T-cell (primary cell): ENCODE measurements around the gene ILDR1. TPM values are rescaled to one million over a fixed set of nuclear protein-coding genes. Genes with fewer than 3 reads are reported as not detected.

Source experiments
- ATAC-seq, 4 experiments: fragments of 200-7000 bp in 3 of 4; fragments of 150-1000 bp in 1 of 4; cut with Tn5 transposase; replicated peaks in 1 of 4; 1 replicate in 3 of 4; 2 replicates in 1 of 4; pipeline ENCODE4 v1.10.0; 2021; ENCODE audit warnings: moderate library complexity in 3 of 4, mild to moderate bottlenecking in 2 of 4, moderate number of reproducible peaks in 1 of 4
- CTCF ChIA-PET, 2 donors: fragments of 300-600 bp; sonication (Branson Sonifier 250); formaldehyde crosslinking; loops; one replicate each; lab custom pipeline; 2022; ENCODE audit warnings: antibody characterized with exemption in 2 of 2; lab: Charles Lee
- POLR2A ChIA-PET, 2 donors: fragments of 300-600 bp; sonication (Branson Sonifier 250); formaldehyde crosslinking; loops; one replicate each; lab custom pipeline; 2022; ENCODE audit warnings: antibody characterized with exemption in 2 of 2; lab: Charles Lee
- DNase-seq, 35 experiments: peaks; one replicate each; pipeline versions ENCODE4 v3.0.0 to v3.0.0-alpha.2; 2013 to 2023
- H3K27ac ChIP-seq: one replicate; pipeline ENCODE4 v1.5.1; 2013; ENCODE audit warnings: low read length
- H3K27me3 ChIP-seq, 2 experiments: replicated peaks in 1 of 2; 1 replicate in 1 of 2; 2 replicates in 1 of 2; pipeline versions ENCODE4 v1.6.1 to v1.7.0; 2013; ENCODE audit warnings: low read length in 1 of 2, mixed read lengths in 1 of 2; ENCODE audit not compliant: control insufficient read depth in 2 of 2, insufficient read depth in 2 of 2; ENCODE audit errors: extremely low read depth in 1 of 2
- H3K36me3 ChIP-seq, 2 donors: 1 replicate in 1 of 2; 2 replicates in 1 of 2; pipeline versions ENCODE4 v1.6.1 to v1.7.0; 2013; ENCODE audit warnings: low read length in 1 of 2; ENCODE audit not compliant: control insufficient read depth in 2 of 2, insufficient read depth in 1 of 2; ENCODE audit errors: extremely low read depth in 1 of 2
- H3K4me1 ChIP-seq, 2 experiments: 1 replicate in 1 of 2; 2 replicates in 1 of 2; pipeline versions ENCODE4 v1.6.1 to v1.7.0; 2013; ENCODE audit warnings: low read length in 2 of 2, mixed read lengths in 1 of 2; ENCODE audit not compliant: insufficient read depth in 2 of 2, control insufficient read depth in 1 of 2; ENCODE audit errors: extremely low read depth in 1 of 2
- H3K4me3 ChIP-seq, 2 donors: 1 replicate in 1 of 2; 2 replicates in 1 of 2; pipeline versions ENCODE4 v1.5.1 to v1.7.0; 2013; ENCODE audit warnings: mild to moderate bottlenecking in 2 of 2, low read length in 1 of 2, moderate library complexity in 1 of 2; ENCODE audit not compliant: control insufficient read depth in 1 of 2; ENCODE audit errors: extremely low read depth in 1 of 2
- H3K9me3 ChIP-seq: 2 replicates; pipeline ENCODE4 v1.7.0; 2013
- H3K27ac Mint-ChIP-seq, 2 donors: one replicate each; pipeline ENCODE4 v1.8.0; 2020 to 2021; ENCODE audit warnings: mild to moderate bottlenecking in 2 of 2, mixed read lengths in 2 of 2
- H3K27me3 Mint-ChIP-seq, 2 donors: one replicate each; pipeline ENCODE4 v1.8.0; 2021 to 2022; ENCODE audit warnings: mixed read lengths in 2 of 2
- H3K36me3 Mint-ChIP-seq: one replicate; pipeline ENCODE4 v1.8.0; 2021; ENCODE audit warnings: mixed read lengths
- H3K4me1 Mint-ChIP-seq, 3 donors: one replicate each; pipeline ENCODE4 v1.8.0; 2020 to 2022; ENCODE audit warnings: mixed read lengths in 3 of 3, mild to moderate bottlenecking in 1 of 3
- H3K4me3 Mint-ChIP-seq, 3 donors: one replicate each; pipeline ENCODE4 v1.8.0; 2020 to 2022; ENCODE audit warnings: mild to moderate bottlenecking in 3 of 3, mixed read lengths in 3 of 3, moderate library complexity in 3 of 3
- H3K9me3 Mint-ChIP-seq, 3 donors: one replicate each; pipeline ENCODE4 v1.8.0; 2020 to 2022; ENCODE audit warnings: mixed read lengths in 3 of 3
- WGBS: methylation state at CpG from one replicate; pipeline ENCODE4 v1.1.5; 2013; ENCODE audit warnings: missing lambda C conversion rate; ENCODE audit not compliant: insufficient coverage; 5-methylcytosine and 5-hydroxymethylcytosine counted together
- total RNA-seq, 35 experiments: library from RNA in 6 of 35; stranded (reverse) in 6 of 35; fragments of 120-200 nt in 1 of 35; gene quantifications; one replicate each; pipeline versions ENCODE4 v1.2.1 to v1.2.4 and lab custom pipeline; 2013 to 2026

ILDR1 gene
- under 1 TPM in 2 of 5 donors, not detected in 3; 0.16 TPM for total RNA-seq
- total RNA-seq (2013): 0.04 TPM
- 0 to 0.19 (median 0) reads per million in 29 experiments for total RNA-seq (lab: John Stamatoyannopoulos, UW)

DNA sequence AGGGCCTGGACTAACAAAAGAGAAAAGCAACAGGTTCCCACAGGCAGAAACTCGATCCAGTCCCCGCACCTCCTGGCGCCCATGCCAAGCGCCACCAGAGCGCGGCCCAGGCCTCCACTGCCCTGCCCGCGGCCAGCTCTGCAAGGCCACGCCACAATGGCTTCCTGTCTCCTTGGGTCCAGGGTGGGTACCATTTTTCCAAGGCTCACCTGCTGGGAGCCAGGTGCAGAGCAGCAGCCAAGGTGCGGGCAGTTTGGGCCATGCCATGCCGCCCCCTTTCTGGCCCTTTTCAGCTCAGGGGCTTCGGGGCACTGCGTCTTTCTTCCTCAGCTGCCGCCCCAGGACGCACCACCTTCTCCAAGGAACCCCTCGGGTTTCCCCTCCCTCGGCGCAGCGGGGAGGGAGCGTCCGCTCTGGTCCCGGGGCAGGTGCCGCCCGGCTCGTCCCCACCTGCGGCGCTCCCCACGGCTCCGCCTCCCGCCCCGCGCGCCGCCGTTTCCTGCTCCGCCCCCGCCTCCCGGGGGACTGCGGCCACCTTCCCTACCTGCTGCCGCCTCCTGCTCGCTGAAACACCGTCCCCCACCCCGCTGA lies at the start of gene ILDR1:
ILDR1 (minus strand) TSS at position 437 of the 591 bp plus-strand sequence; CDS start at position 267, 170 bp downstream.
- H3K27me3 Mint-ChIP-seq: peaks cover 38 to 47% of the 10 kb centered on the region in 2 donors
- POLR2A ChIA-PET: no interaction called here
- H3K4me1 ChIP-seq: peaks cover 0 to 5% of the 10 kb centered on the region in 2 experiments
- peak within 1 kb of the TSS in 1 of 2 donors; percentile 62 for H3K4me3 ChIP-seq
- CTCF ChIA-PET: interaction anchor here in 1 of 2 donors (0.6 kb wide), 1 partner anchor 56 kb away, joined by 4 read pairs; no protein-coding TSS in a partner anchor
- H3K4me3 Mint-ChIP-seq: peak within 1 kb of the TSS in 2 of 3 donors; percentile 41 to 63
- H3K36me3 Mint-ChIP-seq: no peaks in the 10 kb centered on the region
- H3K9me3 ChIP-seq: no peaks in the 10 kb centered on the region
- 20% methylated on average over 43 of the region's 43 CpGs for WGBS
- peaks cover 0 to 19% of the 10 kb centered on the region in 2 experiments for H3K27me3 ChIP-seq
- no peak within 1 kb of the TSS for H3K27ac Mint-ChIP-seq
- DNase-seq (peak in 5 of 35 experiments; percentile 1 to 8 (median 3)), ATAC-seq (peak in 3 of 4 experiments; percentile 34 to 70 (median 36))
- H3K9me3 Mint-ChIP-seq: no peaks in the 10 kb centered on the region
- no peak within 1 kb of the TSS for H3K27ac ChIP-seq
- H3K36me3 ChIP-seq: no peaks in the 10 kb centered on the region
- peaks cover 5 to 9% (median 6%) of the 10 kb centered on the region in 3 donors for H3K4me1 Mint-ChIP-seq

DNA sequence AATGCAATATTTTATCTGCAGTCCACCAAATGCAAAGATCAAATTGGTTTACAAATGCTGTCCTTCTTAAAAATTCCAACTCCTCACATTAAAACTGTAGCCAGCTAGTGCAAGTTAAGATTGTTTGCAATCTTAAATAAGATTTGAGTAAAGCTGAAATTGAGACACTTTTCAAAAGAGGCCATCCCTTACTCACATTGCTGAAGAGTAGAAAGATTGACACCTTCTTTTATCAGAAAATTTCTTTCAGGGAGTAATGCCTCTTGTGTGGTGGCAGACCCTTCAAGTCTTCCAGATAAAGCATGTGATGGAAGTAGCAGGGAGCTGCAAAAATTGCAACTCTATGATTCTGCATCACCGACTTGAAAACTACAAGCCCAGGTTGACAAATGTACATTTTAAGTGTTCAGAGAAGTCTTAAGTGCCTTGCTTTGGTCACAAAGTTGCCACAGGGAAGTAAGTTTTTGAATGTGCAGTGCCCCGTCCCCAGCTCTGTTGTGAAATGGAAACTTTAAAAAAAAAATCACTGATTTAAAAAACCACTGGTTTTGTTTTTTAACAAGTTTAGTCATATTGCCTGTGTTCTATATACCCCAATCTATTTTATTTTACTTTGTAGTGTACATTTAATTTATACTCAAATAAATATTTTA lies 45.7 kb upstream of the ILDR1 start:
- no CpG with 5 or more reads among the region's 2 CpGs for WGBS
- H3K9me3 ChIP-seq: no peaks in the 10 kb centered on the region
- no peak for DNase-seq
- no peak for ATAC-seq
- no peak overlapping the region for H3K4me3 ChIP-seq
- H3K27me3 ChIP-seq: no peaks in the 10 kb centered on the region
- ChIA-PET CTCF (no interaction called here), POLR2A (interaction anchor here in 1 of 2 donors (0.6 kb wide), 1 partner anchor 279 kb away, joined by 3 read pairs; no protein-coding TSS in a partner anchor)
- Mint-ChIP-seq H3K9me3 (no peaks in the 10 kb centered on the region), H3K36me3 (no peaks in the 10 kb centered on the region), H3K27me3 (no peaks in the 10 kb centered on the region), H3K27ac (no peak overlapping the region), H3K4me3 (no peak overlapping the region), H3K4me1 (peaks cover 0 to 8% (median 4%) of the 10 kb centered on the region in 3 donors)
- H3K4me1 ChIP-seq: no peaks in the 10 kb centered on the region
- no peaks in the 10 kb centered on the region for H3K36me3 ChIP-seq
- H3K27ac ChIP-seq: no peak overlapping the region

DNA sequence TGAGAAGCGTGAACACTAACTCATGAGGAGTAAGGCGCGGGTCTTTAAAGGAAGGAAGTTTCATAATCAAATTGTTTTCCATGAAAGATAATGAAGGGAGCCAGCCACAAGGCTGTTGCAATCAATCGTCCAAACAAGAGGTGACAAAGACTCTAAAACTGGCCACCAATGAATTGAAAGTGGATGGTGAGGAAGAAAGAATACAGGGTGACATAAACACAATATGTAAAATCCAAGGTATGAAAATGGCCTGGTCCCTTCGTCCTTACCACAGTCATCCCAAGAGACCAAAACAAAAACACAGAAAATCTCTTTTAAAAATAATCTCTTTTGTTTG lies 45.1 kb upstream of the ILDR1 start:
- Histone ChIP-seq H3K27me3 (no peaks in the 10 kb centered on the region), H3K4me3 (no peak overlapping the region), H3K27ac (no peak overlapping the region), H3K4me1 (no peaks in the 10 kb centered on the region), H3K36me3 (no peaks in the 10 kb centered on the region), H3K9me3 (no peaks in the 10 kb centered on the region)
- Mint-ChIP-seq H3K9me3 (no peaks in the 10 kb centered on the region), H3K36me3 (no peaks in the 10 kb centered on the region), H3K27me3 (no peaks in the 10 kb centered on the region), H3K4me3 (no peak overlapping the region), H3K4me1 (peaks cover 0 to 8% (median 4%) of the 10 kb centered on the region in 3 donors), H3K27ac (no peak overlapping the region)
- CTCF ChIA-PET: no interaction called here
- DNase-seq (no peak), ATAC-seq (no peak)
- 70% methylated on average over 3 of the region's 5 CpGs for WGBS
- POLR2A ChIA-PET: no interaction called here

DNA sequence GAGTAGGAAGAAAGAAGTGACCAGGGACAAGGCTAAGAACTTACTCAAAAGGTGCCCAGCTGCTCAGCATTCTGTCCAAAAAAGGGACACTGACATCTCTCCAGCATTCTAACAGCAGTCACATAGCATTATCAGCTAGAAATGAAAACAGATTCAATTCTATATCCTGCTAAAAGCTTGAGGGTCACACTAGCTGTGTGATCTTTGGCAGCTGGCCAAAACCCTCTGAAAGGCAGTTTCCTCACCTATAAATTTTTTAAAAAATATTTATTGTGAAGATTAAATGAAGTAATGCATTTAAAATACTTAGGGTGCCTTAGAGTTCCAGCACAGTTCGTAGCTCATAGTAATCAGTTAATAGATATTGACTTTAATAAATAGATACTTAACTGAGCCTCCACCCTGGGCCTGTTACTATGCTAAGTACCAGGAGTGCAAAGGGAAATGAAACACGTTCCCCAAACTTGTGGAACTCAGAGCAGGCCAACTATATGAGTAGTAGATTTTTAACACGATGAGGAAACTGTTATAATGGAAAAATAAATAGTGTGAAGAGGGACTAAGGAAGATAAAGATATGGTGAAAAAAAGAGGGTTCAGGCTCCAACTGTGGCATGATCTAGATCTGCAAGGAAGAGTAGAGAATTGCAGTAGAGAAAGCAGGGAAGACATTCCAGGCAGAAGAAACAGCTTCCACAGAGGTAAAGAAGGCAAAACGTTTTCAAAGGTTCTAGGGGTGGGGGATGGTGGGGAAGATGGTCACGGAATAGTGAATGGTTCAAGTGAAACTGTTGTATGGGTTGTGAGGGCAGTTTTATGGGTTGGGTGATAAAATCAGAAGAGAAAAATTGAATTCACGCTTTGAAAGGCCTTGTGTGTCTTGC lies 44.5 kb upstream of the ILDR1 start:
- no peak overlapping the region for H3K4me3 Mint-ChIP-seq
- no peak overlapping the region for H3K27ac Mint-ChIP-seq
- peak in 1 of 35 experiments; percentile 24 for DNase-seq

DNA sequence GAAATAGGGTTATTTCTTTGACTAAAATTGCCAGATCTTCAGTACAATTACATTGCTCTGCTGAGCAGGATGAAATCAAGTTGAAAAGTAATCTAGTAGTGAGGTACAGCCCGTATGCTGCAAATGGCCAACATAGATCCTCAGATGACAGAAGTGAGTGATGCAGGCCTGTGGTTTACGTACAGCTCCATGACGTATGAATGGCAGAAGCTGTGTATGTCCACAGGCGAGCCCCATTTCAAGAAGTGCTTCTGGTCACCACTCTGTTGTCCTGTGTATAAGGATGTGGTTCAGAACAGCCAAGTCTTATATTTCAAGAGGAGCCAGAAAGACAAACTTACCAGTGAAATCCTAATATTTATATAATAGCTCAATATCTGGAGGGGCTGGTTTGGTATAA lies 42.3 kb upstream of the ILDR1 start:
- no peak overlapping the region for H3K27ac ChIP-seq
- no peak for DNase-seq
- H3K36me3 ChIP-seq: no peaks in the 10 kb centered on the region
- Mint-ChIP-seq H3K4me3 (no peak overlapping the region), H3K36me3 (no peaks in the 10 kb centered on the region), H3K9me3 (no peaks in the 10 kb centered on the region), H3K4me1 (peaks cover 0 to 8% (median 4%) of the 10 kb centered on the region in 3 donors), H3K27ac (no peak overlapping the region), H3K27me3 (no peaks in the 10 kb centered on the region)
- H3K4me1 ChIP-seq: no peaks in the 10 kb centered on the region
- ATAC-seq: no peak
- no CpG with 5 or more reads among the region's 4 CpGs for WGBS
- no peaks in the 10 kb centered on the region for H3K27me3 ChIP-seq
- ChIA-PET CTCF (no interaction called here), POLR2A (no interaction called here)
- no peak overlapping the region for H3K4me3 ChIP-seq
- H3K9me3 ChIP-seq: no peaks in the 10 kb centered on the region

More for the DNA sequence above, 44.5 kb upstream of the ILDR1 start:
- WGBS: 68% methylated on average over 4 of the region's 6 CpGs
- Histone ChIP-seq H3K27ac (no peak overlapping the region), H3K27me3 (no peaks in the 10 kb centered on the region), H3K9me3 (no peaks in the 10 kb centered on the region), H3K4me3 (no peak overlapping the region), H3K4me1 (no peaks in the 10 kb centered on the region), H3K36me3 (no peaks in the 10 kb centered on the region)
- CTCF ChIA-PET: interaction anchor here (0.6 to 0.7 kb wide), 2 partner anchors 41 to 1493 kb away, joined by 3 read pairs; no protein-coding TSS in a partner anchor
- Mint-ChIP-seq H3K4me1 (peaks cover 0 to 8% (median 4%) of the 10 kb centered on the region in 3 donors), H3K36me3 (no peaks in the 10 kb centered on the region), H3K9me3 (no peaks in the 10 kb centered on the region), H3K27me3 (no peaks in the 10 kb centered on the region)
- ATAC-seq: no peak
- POLR2A ChIA-PET: interaction anchor here in 1 of 2 donors (0.5 kb wide), 1 partner anchor 67 kb away, joined by 3 read pairs; no protein-coding TSS in a partner anchor

DNA sequence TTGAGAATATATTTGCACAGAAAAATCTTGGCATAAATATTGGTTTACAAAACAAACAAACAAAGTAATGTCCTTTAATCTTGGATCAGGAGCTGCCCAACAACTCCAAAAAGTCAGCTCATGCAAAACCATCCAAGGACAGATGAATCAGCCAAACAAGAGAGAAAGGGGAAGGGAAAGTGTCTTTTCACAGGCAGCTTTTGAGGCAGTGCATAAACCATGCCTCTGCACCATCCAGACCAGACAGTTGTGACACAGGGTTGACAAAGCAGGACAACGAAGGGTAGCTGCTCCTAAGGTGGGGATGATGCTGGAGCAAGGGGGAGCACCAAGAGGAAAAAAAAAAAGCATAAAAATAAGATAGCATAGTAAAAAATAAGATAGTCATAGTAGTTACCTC lies 41.9 kb upstream of the ILDR1 start:
- Histone ChIP-seq H3K27ac (no peak overlapping the region), H3K36me3 (no peaks in the 10 kb centered on the region), H3K9me3 (no peaks in the 10 kb centered on the region), H3K4me1 (no peaks in the 10 kb centered on the region), H3K4me3 (no peak overlapping the region), H3K27me3 (no peaks in the 10 kb centered on the region)
- Mint-ChIP-seq H3K27ac (no peak overlapping the region), H3K36me3 (no peaks in the 10 kb centered on the region), H3K4me3 (no peak overlapping the region), H3K27me3 (peaks cover 2 to 3% of the 10 kb centered on the region in 2 donors), H3K4me1 (peaks cover 0 to 8% (median 4%) of the 10 kb centered on the region in 3 donors), H3K9me3 (peaks cover 0 to 2% (median 0%) of the 10 kb centered on the region in 3 donors)
- DNase-seq (no peak), ATAC-seq (no peak)
- CTCF ChIA-PET: no interaction called here
- POLR2A ChIA-PET: no interaction called here
- WGBS: no CpG with 5 or more reads among the region's 1 CpG
